ENCODE data around the gene PIP5K1B.

- TF ChIP-seq EZH2phosphoT487 (IDR thresholded peaks at IDR 0.05; ENCODE audit: borderline replicate concordance, low read length), result no peak
- no peak for TF ChIP-seq CTCF (conservative IDR thresholded peaks at IDR 0.05; ENCODE audit: low read depth, low read length)
These were observed 168.1 kb downstream of the PIP5K1B start for GRCh38 chr9:68873179-68873578.

All from PC-3 (cell line).